Measurements from ENCODE around the gene INTS11.

INTS11 gene

GRCh38 chr1:1262758-1263157, 61.7 kb downstream of the INTS11 start:
- Histone ChIP-seq H3K9me3 (no peaks in the 10 kb centered on the region), H3K36me3 (peaks cover 94% of the 10 kb centered on the region), H3K4me3 (ENCODE audit: low read depth in 1 of 2, low read length in 1 of 2) (no peak overlapping the region), H3K27ac (no peak overlapping the region), H3K4me1 (ENCODE audit: control insufficient read depth in 1 of 2, insufficient read depth in 1 of 2, low read depth in 1 of 2, low read length in 1 of 2) (no peaks in the 10 kb centered on the region), H3K27me3 (no peaks in the 10 kb centered on the region)
- TF ChIP-seq CTCF (IDR thresholded peaks at IDR 0.05) = no peak

GRCh38 chr1:1262071-1262470, 62.4 kb downstream of the INTS11 start:
- Histone ChIP-seq H3K36me3 (peaks cover 94% of the 10 kb centered on the region), H3K9me3 (no peaks in the 10 kb centered on the region)

More at GRCh38 chr1:1262071-1262470, 62.4 kb downstream of the INTS11 start:
- TF ChIP-seq CTCF (IDR thresholded peaks at IDR 0.05) = no peak
- Histone ChIP-seq H3K4me3 (ENCODE audit: low read depth in 1 of 2, low read length in 1 of 2) (no peak overlapping the region), H3K27me3 (no peaks in the 10 kb centered on the region), H3K27ac (no peak overlapping the region), H3K4me1 (ENCODE audit: control insufficient read depth in 1 of 2, insufficient read depth in 1 of 2, low read depth in 1 of 2, low read length in 1 of 2) (no peaks in the 10 kb centered on the region)

Measured in neutrophil (primary cell).